GM12874 (cell line): Measurements from ENCODE around the gene SLC2A8.

Experiments
- TF ChIP-seq, protein P1 (sequence below): IDR thresholded peaks from 2 replicates; pipeline ENCODE4 v1.5.1; 2011; ENCODE audit warnings: low read depth, mild to moderate bottlenecking, control low read depth, low read length, moderate library complexity; ENCODE audit not compliant: insufficient read depth

Gene SLC2A8

DNA sequence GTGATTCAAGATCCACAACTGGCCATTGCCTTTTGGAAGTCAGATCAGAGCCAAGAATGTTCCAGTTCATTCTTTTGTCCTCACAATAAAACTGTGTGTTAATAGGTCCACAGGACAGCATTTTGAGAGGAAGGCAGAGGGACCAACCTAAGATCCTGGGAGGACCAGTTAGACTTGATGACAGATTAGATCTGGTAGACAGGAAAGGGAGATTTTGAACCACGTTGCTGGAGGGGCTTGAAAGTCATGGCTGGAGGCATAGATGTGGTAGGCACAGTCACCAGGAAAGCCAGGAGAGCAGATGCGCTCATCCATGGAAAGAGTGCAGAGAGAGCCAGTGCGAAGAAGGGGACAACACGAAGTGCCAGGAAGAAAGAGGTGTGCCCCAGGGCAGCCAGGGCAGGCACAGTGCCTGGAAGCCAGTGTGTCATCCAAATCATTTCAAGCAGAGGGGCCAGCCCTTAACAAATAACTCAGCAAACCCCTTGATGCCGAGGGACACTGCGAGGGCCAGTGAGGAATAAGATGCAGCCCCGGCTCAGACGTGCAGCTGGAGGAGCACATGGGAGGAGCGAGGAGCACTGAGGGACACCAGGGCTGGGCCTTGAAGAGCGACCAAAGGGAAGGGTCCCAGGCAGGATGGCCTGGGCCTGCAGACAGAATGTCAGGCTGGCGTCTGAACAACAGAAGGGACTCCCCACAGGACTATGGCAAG, 12.8 kb upstream of the SLC2A8 start:
- TF ChIP-seq, protein P1, sequence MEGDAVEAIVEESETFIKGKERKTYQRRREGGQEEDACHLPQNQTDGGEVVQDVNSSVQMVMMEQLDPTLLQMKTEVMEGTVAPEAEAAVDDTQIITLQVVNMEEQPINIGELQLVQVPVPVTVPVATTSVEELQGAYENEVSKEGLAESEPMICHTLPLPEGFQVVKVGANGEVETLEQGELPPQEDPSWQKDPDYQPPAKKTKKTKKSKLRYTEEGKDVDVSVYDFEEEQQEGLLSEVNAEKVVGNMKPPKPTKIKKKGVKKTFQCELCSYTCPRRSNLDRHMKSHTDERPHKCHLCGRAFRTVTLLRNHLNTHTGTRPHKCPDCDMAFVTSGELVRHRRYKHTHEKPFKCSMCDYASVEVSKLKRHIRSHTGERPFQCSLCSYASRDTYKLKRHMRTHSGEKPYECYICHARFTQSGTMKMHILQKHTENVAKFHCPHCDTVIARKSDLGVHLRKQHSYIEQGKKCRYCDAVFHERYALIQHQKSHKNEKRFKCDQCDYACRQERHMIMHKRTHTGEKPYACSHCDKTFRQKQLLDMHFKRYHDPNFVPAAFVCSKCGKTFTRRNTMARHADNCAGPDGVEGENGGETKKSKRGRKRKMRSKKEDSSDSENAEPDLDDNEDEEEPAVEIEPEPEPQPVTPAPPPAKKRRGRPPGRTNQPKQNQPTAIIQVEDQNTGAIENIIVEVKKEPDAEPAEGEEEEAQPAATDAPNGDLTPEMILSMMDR = no peak

DNA sequence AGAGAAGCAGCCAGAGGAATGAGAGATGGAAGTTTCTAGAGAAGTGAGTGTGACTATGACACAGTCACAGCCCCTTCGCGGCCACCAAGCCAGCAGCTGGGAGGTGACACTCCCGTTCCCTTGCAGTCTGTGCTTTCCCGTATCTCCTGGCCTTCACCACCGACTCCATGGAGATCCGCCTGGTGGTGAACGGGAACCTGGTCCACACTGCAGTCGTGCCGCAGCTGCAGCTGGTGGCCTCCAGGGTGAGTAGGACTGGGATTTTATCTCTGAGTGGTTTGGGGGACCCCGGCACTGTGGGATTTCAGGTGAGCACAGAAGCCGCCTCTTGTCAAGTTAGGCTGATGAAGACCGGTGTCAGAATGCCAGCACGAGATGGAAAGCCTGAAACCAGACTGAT, 12.1 kb upstream of the SLC2A8 start:
- TF ChIP-seq, protein P1 = no peak

- TF ChIP-seq, protein P1 = no peak
These were observed 10.7 kb upstream of the SLC2A8 start for GRCh38 chr9:127386249-127386648.

DNA sequence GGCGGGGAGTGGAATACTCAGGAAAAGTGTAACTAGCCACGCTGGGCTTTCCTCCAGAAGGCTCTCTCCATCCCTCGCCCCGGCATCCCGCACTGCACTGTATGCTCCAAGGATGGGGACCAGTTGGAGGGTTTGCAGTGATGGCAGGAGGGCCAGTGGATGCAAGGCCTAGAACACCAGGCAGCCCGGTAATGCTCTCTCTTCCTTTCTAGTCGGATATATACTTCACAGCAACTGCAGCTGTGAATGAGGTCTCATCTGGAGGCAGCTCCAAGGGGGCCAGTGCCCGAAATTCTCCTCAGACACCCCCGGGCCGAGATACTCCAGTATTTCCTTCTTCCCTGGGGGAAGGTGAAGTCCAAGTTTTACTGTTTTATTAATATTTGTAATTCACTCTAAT, 10.0 kb upstream of the SLC2A8 start:
- TF ChIP-seq, protein P1 = no peak

DNA sequence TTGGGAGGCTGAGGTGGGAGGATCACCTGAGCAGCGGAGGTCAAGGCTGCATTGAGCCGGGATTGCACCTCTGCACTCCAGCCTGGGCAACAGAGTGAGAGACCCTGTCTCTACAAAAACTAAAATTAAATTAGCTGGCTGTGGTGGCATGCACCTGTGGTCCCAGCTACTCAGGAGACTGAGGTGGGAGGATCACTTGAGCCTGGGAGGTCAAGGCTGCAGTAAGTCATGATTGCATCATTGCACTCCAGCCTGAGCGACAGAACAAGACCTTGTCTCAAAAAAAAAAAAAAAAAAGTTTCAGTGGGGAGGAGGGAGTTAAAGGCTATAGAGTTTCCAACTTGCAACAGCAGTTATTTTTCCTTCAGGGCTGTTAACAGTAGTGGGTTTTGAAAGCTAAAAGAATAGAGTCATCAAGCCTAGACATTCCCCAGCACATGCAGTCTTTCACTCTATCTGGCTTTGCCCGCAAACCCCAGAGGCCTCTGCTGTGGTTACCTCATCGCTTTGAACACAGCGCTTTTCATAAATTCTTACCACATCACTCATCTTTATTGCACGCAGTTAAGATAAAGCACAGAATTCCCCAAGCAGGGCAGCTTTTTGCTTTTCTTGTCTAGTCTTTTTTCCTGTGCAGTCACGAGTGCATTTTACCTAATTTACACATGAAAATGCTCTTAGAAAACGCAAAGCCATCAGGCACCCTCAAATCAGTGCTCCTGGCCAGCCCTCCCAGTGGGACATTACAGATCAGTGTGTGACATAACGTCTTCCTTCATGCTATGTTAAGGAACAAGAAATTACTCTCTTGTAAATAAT, 8.7 kb upstream of the SLC2A8 start:
- TF ChIP-seq, protein P1 = no peak

- TF ChIP-seq, protein P1 = no peak
These were observed 8.1 kb upstream of the SLC2A8 start for GRCh38 chr9:127388856-127389238.

DNA sequence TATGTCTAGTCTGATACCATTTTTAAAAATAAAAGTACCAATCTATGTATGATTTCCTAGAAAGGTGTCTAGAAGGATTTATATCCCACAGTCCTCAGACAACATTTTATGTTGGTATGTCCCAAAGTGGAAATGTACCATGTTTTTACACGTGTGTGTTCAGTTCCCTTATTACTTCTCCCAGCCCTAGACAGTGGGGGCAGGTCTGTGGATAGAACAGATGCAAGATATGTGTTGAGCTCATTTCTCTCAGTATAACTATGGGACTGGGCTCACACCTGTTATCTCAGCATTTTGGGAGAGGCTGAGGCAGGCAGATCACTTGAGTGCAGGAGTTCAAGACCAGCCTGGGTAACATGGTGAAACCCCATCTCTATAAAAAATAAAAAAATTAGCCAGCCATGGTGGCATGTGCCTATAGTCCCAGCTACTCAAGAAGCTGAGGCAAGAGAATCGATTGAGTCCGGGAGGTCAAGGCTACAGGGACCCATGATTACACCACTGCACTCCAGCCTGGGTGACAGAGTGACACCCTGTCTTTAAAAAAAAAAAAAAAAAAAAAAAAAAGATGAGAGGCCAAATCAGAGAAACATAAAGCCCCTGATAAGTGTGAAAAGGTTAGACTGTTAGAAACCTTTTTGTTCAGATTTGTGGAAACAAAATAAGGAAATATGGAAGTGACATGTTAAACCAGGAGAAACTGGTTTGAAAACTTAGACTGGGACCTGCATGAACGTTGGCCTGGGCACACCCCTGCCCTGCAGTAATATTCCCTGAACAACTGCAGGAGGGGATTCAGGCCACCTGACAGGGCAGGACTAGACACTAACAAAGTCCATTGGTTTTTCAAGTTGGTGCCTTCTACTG, 7.4 kb upstream of the SLC2A8 start:
- TF ChIP-seq, protein P1 = no peak
